K562 (cell line): ENCODE results near the gene REEP6. TPM values are rescaled to one million over a fixed set of nuclear protein-coding genes. Genes with fewer than 3 reads are reported as not detected.

Source experiments
- ATAC-seq: fragments of 200-7000 bp; cut with Tn5 transposase; 3 replicates; pipeline ENCODE4 v1.9.1; 2020; ENCODE audit warnings: moderate library complexity
- BruUV-seq: library from RNA; stranded (reverse); fragments of 400-500 nt; replicated peaks from 2 replicates; lab custom pipeline; 2021; lab: Mats Ljungman, UMichigan
- CTCF ChIA-PET: fragments of 300-600 bp; formaldehyde crosslinking; extraction: SDS; loops from one replicate; lab custom pipeline; 2021; ENCODE audit warnings: low intra/inter-chr PET ratio; lab: Yijun Ruan, JAX
- POLR2A ChIA-PET: fragments of 300-600, 350-650 bp; sonication (Branson Sonifier 250); formaldehyde crosslinking; extraction: SDS; loops from one replicate; lab custom pipeline; 2021; ENCODE audit warnings: antibody characterized with exemption, inconsistent platforms; lab: Yijun Ruan, JAX
- DNase-seq, 4 experiments: peaks; one replicate each; pipeline versions ENCODE4 v3.0.0 to v3.0.0-alpha.2; 2011 to 2018; ENCODE audit warnings: low spot score in 3 of 4, mixed read lengths in 3 of 4; ENCODE audit errors: extremely low read depth in 1 of 4
- FAIRE-seq: peaks from 2 replicates; lab custom pipeline; 2011; peaks lifted over from hg19 to GRCh38; lab: Jason Lieb, UNC
- H2AFZ ChIP-seq: 2 replicates; pipeline ENCODE4 v1.6.0; 2011; ENCODE audit warnings: low read depth, low read length, control low read depth, inconsistent platforms
- H3K27ac ChIP-seq: fragments of 200-600 bp; 3 replicates; pipeline ENCODE4 v1.8.0; 2011; ENCODE audit warnings: low read depth, mild to moderate bottlenecking, control low read depth, inconsistent platforms, low read length, moderate library complexity, mixed read lengths; ENCODE audit errors: extremely low read depth
- H3K27me3 ChIP-seq, 2 experiments: fragments of 300-600 bp in 1 of 2; 2 replicates in 1 of 2; 3 replicates in 1 of 2; pipeline versions ENCODE4 v1.6.0 to v1.8.0; 2011; ENCODE audit warnings: inconsistent platforms in 2 of 2, low read length in 2 of 2, mild to moderate bottlenecking in 1 of 2, mixed read lengths in 1 of 2, moderate library complexity in 1 of 2; ENCODE audit not compliant: control insufficient read depth in 2 of 2, insufficient read depth in 2 of 2
- H3K36me3 ChIP-seq: fragments of 300-600 bp; 3 replicates; pipeline ENCODE4 v1.8.0; 2011; ENCODE audit warnings: mild to moderate bottlenecking, low read length, inconsistent platforms; ENCODE audit not compliant: control insufficient read depth, insufficient read depth
- H3K4me1 ChIP-seq, 2 experiments: fragments of 200-600 bp in 1 of 2; replicated peaks in 1 of 2; 2 replicates in 1 of 2; 3 replicates in 1 of 2; pipeline versions ENCODE4 v1.5.1 to v1.8.0; 2011; ENCODE audit warnings: inconsistent platforms in 2 of 2, low read length in 2 of 2, mild to moderate bottlenecking in 1 of 2, mixed read lengths in 1 of 2, moderate library complexity in 1 of 2; ENCODE audit not compliant: control insufficient read depth in 2 of 2, insufficient read depth in 2 of 2
- H3K4me2 ChIP-seq: 2 replicates; pipeline ENCODE4 v1.6.1; 2011; ENCODE audit warnings: low read length, control low read depth, inconsistent platforms, mixed read lengths; ENCODE audit not compliant: insufficient read depth
- H3K4me3 ChIP-seq: fragments of 200-600 bp; sonication (generic), shearing (Covaris generic); 2 replicates; pipeline ENCODE4 v1.5.1; 2016; ENCODE audit warnings: control low read depth, inconsistent platforms
- H3K79me2 ChIP-seq: fragments of 200-600 bp; 3 replicates; pipeline ENCODE4 v1.8.0; 2011; ENCODE audit warnings: low read length, inconsistent platforms; ENCODE audit not compliant: control insufficient read depth, insufficient read depth
- H3K9ac ChIP-seq, 2 experiments: 2 replicates each; pipeline versions ENCODE4 v1.6.0 to v1.6.1; 2011; ENCODE audit warnings: low read depth in 2 of 2, low read length in 2 of 2, control low read depth in 1 of 2, inconsistent platforms in 1 of 2, mild to moderate bottlenecking in 1 of 2, mixed read lengths in 1 of 2; ENCODE audit not compliant: insufficient read depth in 1 of 2
- H3K9me1 ChIP-seq: one replicate; pipeline ENCODE4 v1.6.0; 2011; ENCODE audit warnings: inconsistent platforms, mild to moderate bottlenecking, low read length, moderate library complexity; ENCODE audit not compliant: control insufficient read depth, insufficient read depth
- H3K9me3 ChIP-seq: replicated peaks from 2 replicates; pipeline ENCODE4 v1.5.1; 2011; ENCODE audit warnings: low read depth, low read length, inconsistent platforms; ENCODE audit not compliant: control insufficient read depth, insufficient read depth
- H4K20me1 ChIP-seq: replicated peaks from 2 replicates; pipeline ENCODE4 v1.6.1; 2011; ENCODE audit warnings: low read length, inconsistent platforms, mixed read lengths; ENCODE audit not compliant: control insufficient read depth, insufficient read depth
- COPS2 ChIP-seq: fragments of 450-650 bp; conservative IDR thresholded peaks from 2 replicates; pipeline ENCODE4 v1.6.1; 2016; ENCODE audit warnings: mild to moderate bottlenecking, moderate library complexity
- FOXM1 ChIP-seq, 2 experiments: fragments of 450-650 bp in 1 of 2; sonication (generic) in 1 of 2; formaldehyde crosslinking in 1 of 2; IDR thresholded peaks; 2 replicates each; pipeline versions ENCODE4 v1.6.1 to v1.9.0; 2017 to 2022; ENCODE audit warnings: low read depth in 2 of 2, mild to moderate bottlenecking in 2 of 2, missing genetic modification reagents in 1 of 2, moderate library complexity in 1 of 2
- GATAD2A ChIP-seq: fragments of 450-650 bp; IDR thresholded peaks from 2 replicates; pipeline ENCODE4 v1.6.1; 2017
- NCOA6 ChIP-seq: fragments of 450-650 bp; IDR thresholded peaks from 2 replicates; pipeline ENCODE4 v1.6.1; 2017; ENCODE audit warnings: mild to moderate bottlenecking
- PML ChIP-seq: IDR thresholded peaks from 2 replicates; pipeline ENCODE4 v1.6.1; 2012; ENCODE audit warnings: low read length, inconsistent platforms
- POLR2AphosphoS5 ChIP-seq: IDR thresholded peaks from 2 replicates; pipeline ENCODE4 v1.6.1; 2011; ENCODE audit warnings: mild to moderate bottlenecking, low read depth, low read length, moderate library complexity; ENCODE audit not compliant: control insufficient read depth, insufficient read depth
- TRIM28 ChIP-seq: fragments of 450-650 bp; IDR thresholded peaks from 2 replicates; pipeline ENCODE4 v1.6.1; 2017
- ZC3H4 ChIP-seq: sonication (generic); formaldehyde crosslinking; IDR thresholded peaks from 2 replicates; pipeline ENCODE4 v1.9.0; 2021; ENCODE audit warnings: missing genetic modification reagents, borderline replicate concordance
- ZNF354B ChIP-seq: fragments of 250-450 bp; sonication (Bioruptor Pico); IDR thresholded peaks from 2 replicates; pipeline ENCODE4 v1.4.0; 2020
- WGBS: fragments of 100-300 bp; shearing (Covaris generic); methylation state at CpG from one replicate; pipeline ENCODE4 v1.1.6; 2016; ENCODE audit warnings: low coverage, mixed read lengths; ENCODE audit not compliant: insufficient coverage; ENCODE audit errors: missing lambda C conversion rate; 5-methylcytosine and 5-hydroxymethylcytosine counted together
- in situ Hi-C: fragments of 300-500 bp; cut with MboI; formaldehyde crosslinking; loops from 4 replicates; pipeline ENCODE4 v1.15.0; 2018; ENCODE audit warnings: inconsistent platforms, mixed read lengths
- intact Hi-C: fragments of 100-400 bp; cut with micrococcal nuclease; formaldehyde crosslinking; loops from 2 replicates; pipeline ENCODE4 v1.14.2; 2022
- polyA plus RNA-seq, 8 experiments: library from polyadenylated mRNA; depleted of rRNA in 4 of 8; stranded (reverse) in 5 of 8; unstranded in 3 of 8; fragments of >200 nt; fragmentation: Nextera tagmentation in 2 of 8; fragmentation: Illumina TruSeq in 1 of 8; extraction: Ambion mirVana in 2 of 8; extraction: Trizol in 1 of 8; gene quantifications; 2 replicates each; pipeline versions ENCODE4 v1.2.1 to v1.2.3, GENCODE V29; 2011 to 2014; ENCODE audit warnings: inconsistent platforms in 1 of 8, missing spikeins in 1 of 8
- total RNA-seq, 7 experiments: library from RNA; depleted of rRNA in 6 of 7; stranded (reverse); fragments of >200 nt in 6 of 7; fragmentation: Illumina TruSeq in 2 of 7; extraction: Trizol in 2 of 7; gene quantifications; 2 replicates each; pipeline versions ENCODE4 v1.2.1 to v1.2.3, GENCODE V29; 2011 to 2021; ENCODE audit warnings: low replicate concordance in 1 of 7
- TF ChIP-seq, protein P1 (sequence below), 2 experiments: fragments of 450-650 bp in 1 of 2; sonication (generic) in 1 of 2; formaldehyde crosslinking in 1 of 2; IDR thresholded peaks in 1 of 2; conservative IDR thresholded peaks in 1 of 2; 2 replicates each; pipeline versions ENCODE4 v1.6.1 to v1.8.1; 2016 to 2023; ENCODE audit warnings: mild to moderate bottlenecking in 2 of 2, moderate library complexity in 2 of 2, inconsistent platforms in 1 of 2, missing genetic modification reagents in 1 of 2

REEP6 gene
- total and polyA plus RNA-seq, 9 of the 15 experiments (the other 6 are each of a cell fraction or from before 2014, with no cell fraction given) = 1.2 to 64.2 (median 12.7) TPM

DNA sequence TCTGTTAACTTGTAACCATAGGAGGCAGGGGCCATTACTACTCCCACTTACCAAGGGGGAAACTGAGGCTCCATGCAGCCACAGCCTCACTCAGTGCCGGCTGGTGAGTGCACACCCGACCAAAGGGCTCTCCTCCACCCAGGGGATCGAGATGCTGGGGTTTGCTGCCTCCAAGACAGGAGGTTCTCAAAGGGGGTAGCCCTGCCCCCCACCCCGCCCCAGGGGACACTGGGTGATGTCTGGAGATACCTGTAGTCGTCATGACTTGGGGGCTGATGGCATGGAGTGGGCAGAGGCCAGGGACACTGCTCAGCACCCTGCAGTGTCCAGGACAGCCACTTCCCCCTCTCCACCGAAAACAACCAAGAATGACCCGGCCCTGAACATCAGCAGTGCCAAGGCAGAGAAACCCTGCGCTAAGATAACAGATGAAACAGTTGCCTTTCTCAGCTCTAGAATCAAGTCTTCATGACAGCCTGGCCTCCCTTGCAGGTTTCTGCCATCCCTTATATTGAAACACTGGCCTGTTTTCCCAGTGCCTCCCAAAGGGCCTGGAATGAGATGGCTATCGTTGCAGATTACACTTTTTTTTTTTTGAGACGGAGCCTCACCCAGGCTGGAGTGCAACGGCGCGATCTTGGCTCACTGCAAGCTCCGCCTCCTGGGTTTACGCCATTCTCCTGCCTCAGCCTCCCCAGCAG, 3.3 kb downstream of the REEP6 start:
- ChIA-PET CTCF (no interaction called here), POLR2A (no interaction called here)
- Histone ChIP-seq H2AFZ (no peak overlapping the region), H3K4me2 (no peak overlapping the region; the same call in 1 of the 2 replicates), H3K27ac (no peak overlapping the region; the same call in 2 of the 3 replicates), H3K4me1 (peaks cover 26 to 88% of the 10 kb centered on the region in 2 experiments), H3K9me3 (no peaks in the 10 kb centered on the region), H3K9ac (peak overlapping the region in 1 of 2 experiments; percentile 75; a peak in 1 of 4 replicates), H3K36me3 (no peaks in the 10 kb centered on the region)
- intact Hi-C loops (no loop called here), in situ Hi-C loops (no loop called here)
- ATAC-seq = no peak
- no peak for DNase-seq
- 33% methylated on average over 14 of the region's 15 CpGs for WGBS
- FAIRE-seq = no peak
- TF ChIP-seq GATAD2A (no peak), POLR2AphosphoS5 (no peak), FOXM1 (IDR thresholded peaks at IDR 0.05; ENCODE audit: low read depth) (no peak), FOXM1 (CRISPR knock-in tag; IDR thresholded peaks at IDR 0.05; ENCODE audit: low read depth) (no peak), TRIM28 (no peak), COPS2 (no peak), PML (no peak), ZNF354B (no peak), ZC3H4 (no peak), NCOA6 (no peak)
- TF ChIP-seq, protein P1, sequence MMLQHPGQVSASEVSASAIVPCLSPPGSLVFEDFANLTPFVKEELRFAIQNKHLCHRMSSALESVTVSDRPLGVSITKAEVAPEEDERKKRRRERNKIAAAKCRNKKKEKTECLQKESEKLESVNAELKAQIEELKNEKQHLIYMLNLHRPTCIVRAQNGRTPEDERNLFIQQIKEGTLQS (IDR thresholded peaks at IDR 0.05) = no peak
- TF ChIP-seq, protein P1 (CRISPR knock-in tag; conservative IDR thresholded peaks at IDR 0.05) = no peak
- TF ChIP-seq, all 486 proteins: peak for 0
- peaks cover 27% of the 10 kb centered on the region for H3K79me2 ChIP-seq
- H4K20me1 ChIP-seq = peaks cover 6% of the 10 kb centered on the region; the same call in 1 of the 2 replicates
- H3K9me1 ChIP-seq = no peaks in the 10 kb centered on the region
- BruUV-seq = TSS peak; percentile 8
- H3K4me3 ChIP-seq = no peak overlapping the region
- H3K27me3 ChIP-seq = no peaks in the 10 kb centered on the region
